ENCODE measurements around the gene IPO4.

GRCh38 chr14:24216345-24216699, 27.7 kb upstream of the IPO4 start:
- no peak for TF ChIP-seq CTCF (conservative IDR thresholded peaks at IDR 0.05 in 1 of 2, IDR thresholded peaks at IDR 0.05 in 1 of 2; ENCODE audit: low read depth in 1 of 2, low read length in 2 of 2)
- no peak for TF ChIP-seq EZH2 (IDR thresholded peaks at IDR 0.05; ENCODE audit: low read length, missing control alignments)

Measured in fibroblast of lung (primary cell).